NCI-H2171 (cell line): ENCODE measurements around the gene ADORA2A.

ENCODE experiments used
- DNase-seq: peaks from one replicate; lab custom pipeline; 2025; lab: John Stamatoyannopoulos, UW

ADORA2A gene

GRCh38 chr22:24403346-24403745 is 24.1 kb upstream of the ADORA2A start:
- no peak for DNase-seq

- DNase-seq, result no peak
These were observed 22.7 kb upstream of the ADORA2A start for GRCh38 chr22:24404561-24405275.

DNA sequence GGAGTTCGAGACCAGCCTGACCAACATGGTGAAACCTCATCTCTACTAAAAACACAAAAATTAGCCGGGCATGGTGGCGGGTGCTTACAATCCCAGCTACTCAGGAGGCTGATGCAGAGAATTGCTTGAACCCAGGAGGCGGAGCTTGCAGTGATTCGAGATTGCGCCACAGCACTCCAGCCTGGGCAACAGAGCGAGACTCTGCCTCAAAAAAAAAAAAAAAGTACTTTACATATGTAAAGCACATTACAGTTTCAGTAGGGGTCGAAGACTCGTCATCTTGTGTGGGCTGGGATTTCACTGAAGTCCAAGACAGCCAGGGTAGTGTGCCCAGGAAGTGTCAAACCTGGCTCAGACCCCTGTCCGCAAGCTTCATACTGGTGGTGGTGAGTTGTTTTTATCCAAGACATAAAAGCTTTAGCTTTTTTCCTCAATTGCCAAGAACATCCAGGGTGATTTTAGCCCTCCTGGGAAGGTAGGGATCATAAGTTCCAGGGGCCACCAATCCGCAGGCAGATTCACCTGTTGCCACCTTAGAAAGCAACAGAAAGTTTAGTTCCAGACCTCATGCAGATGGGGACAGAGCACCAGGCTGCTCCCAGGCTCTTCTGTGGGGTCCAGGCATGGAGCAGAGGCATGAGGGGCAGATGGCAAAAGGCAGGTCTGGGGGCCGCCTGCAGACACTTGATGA is 21.6 kb upstream of the ADORA2A start:
- no peak for DNase-seq

DNA sequence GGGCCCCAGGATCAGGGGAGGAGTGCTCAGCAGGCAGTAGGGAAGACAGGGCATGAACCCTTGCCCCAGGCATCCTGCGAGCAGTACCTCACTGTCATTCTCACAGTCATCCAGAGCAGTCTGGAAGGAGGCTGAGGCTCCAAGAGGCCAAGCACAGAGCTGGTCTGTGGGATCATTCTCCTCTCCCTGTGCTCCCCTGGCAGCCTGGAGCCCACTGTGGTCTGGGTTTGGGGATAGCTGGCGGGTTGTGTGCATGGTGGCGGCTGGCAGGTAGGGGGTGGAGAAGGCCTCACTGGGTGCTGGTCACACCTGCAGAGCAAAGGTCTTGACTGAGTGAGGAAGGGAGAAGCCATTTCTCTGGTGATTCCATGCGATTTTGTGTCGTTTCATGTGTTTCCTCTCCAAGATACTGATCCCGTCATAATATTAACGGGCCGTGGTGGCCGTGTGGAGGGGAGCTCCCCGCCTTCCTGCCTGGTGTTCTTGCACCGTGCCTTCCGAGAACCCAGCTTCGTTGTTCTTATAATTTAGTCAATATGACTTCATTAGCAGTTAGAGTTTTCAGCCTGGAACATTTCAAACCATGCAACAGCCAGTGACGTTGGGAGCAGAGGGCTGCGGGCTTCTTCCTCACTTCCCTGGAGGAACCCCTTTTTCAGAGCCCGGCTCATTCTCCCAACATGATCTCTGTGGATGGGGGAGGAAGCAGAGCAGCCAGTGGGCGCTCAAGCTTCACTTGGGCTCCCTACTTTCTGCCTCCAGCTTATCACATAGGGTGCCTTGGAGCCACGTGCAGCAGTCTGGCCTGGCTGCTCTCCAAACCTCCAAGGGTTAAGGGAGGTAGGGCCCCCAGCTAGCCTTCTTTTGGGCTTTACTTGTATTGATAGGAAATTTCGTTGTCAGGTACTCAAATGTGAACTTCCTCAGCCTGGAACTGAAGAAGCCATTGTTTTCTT is 20.8 kb upstream of the ADORA2A start:
- DNase-seq, result no peak

GRCh38 chr22:24407278-24407665 is 20.1 kb upstream of the ADORA2A start:
- DNase-seq, result no peak

DNA sequence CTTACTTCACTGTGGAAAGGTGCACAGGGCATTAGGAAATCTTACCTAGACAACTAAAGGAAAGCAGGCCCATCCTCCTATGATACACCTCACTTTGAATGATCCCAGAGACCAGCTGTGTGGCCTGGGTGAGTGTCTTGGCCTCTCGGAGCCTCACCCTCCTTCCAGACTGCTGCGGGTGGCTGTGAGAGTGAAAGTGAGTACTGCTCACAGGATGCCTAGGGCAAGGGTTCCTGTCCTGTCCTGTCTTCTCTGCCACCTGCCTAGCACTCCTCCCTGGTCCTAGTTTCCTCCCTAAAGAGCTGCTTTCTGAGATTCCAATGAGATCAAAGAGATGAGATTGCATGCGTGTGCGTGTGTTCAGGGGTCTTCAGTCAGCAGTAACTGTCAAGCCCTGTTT is 19.5 kb upstream of the ADORA2A start:
- no peak for DNase-seq

- DNase-seq, result no peak
These were observed 18.8 kb upstream of the ADORA2A start for GRCh38 chr22:24408630-24409029.

DNA sequence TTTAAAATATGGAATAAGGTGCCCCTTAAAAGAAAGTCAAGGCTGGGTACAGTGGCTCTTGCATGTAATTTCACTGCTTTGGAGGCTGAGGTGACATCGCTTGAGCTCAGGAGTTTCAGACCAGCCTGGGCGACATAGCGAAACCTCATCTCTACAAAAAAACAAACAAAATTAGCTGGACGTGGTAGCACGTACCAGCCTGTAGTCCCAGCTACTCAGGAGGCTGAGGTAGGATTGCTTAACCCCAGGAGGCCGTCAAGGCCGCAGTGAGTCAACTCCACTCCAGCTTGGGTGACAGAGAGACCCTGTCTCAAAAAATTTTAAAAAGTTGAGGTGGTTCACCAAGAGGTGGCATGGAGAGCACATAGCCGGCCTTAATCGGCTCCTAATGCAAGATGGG is 17.7 kb upstream of the ADORA2A start:
- no peak for DNase-seq

- no peak for DNase-seq
These were observed 17.1 kb upstream of the ADORA2A start for GRCh38 chr22:24410110-24410856.

- DNase-seq, result no peak
These were observed 16.0 kb upstream of the ADORA2A start for GRCh38 chr22:24411256-24412004.

DNA sequence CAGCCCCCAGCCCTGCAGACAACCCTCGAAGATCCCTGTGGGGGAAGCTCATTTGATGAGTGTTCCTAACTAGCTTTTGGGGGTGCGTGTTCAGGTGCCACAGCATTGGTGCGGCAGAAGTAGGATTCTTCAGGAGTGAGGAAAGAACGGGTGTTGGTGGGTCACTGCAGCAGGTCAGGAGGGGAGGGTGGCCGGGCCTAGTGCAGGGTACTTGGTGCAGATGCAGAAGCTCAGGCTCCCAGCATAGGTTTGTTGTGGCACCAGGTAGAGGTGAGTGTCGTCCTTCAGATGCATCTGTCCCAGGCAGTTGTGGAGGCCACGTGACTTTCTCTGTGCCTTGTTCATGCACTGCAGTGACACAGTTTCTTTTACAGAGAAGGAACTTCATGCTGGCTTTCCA is 15.1 kb upstream of the ADORA2A start:
- DNase-seq, result no peak

GRCh38 chr22:24413271-24413670 is 14.1 kb upstream of the ADORA2A start:
- no peak for DNase-seq

DNA sequence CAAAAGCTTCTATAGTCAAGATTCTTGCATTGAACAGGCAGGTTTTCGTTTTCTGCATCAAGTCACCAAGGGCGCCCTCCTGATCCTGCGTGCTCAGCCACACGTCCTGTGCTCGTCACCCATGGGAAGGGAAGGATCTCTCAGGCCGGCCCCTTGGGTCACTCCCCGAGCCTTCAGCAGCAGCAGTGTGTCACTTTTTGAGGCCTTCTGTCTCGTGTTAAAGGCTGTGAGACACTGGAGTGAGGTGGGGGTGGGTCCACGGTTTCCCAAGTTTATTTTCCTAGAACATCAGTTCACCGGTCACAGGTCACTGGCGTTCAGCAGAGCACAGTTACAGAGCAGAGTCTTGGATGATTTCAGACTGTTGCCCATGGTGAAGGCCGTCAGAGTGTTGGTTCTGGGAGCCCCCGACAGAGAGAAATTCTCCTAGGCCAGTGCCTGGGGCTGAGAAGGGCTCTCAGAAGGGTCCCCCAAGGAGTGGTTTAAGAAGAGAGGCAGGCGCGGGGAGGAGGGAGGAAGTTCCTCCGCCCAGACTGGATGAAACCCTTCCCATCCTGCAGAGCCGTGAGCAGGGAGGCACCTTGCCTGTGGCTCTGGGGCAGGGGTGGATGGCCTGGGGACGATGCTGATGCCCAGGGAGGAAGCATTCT is 13.5 kb upstream of the ADORA2A start:
- no peak for DNase-seq

GRCh38 chr22:24414523-24414922 is 12.9 kb upstream of the ADORA2A start:
- no peak for DNase-seq

DNA sequence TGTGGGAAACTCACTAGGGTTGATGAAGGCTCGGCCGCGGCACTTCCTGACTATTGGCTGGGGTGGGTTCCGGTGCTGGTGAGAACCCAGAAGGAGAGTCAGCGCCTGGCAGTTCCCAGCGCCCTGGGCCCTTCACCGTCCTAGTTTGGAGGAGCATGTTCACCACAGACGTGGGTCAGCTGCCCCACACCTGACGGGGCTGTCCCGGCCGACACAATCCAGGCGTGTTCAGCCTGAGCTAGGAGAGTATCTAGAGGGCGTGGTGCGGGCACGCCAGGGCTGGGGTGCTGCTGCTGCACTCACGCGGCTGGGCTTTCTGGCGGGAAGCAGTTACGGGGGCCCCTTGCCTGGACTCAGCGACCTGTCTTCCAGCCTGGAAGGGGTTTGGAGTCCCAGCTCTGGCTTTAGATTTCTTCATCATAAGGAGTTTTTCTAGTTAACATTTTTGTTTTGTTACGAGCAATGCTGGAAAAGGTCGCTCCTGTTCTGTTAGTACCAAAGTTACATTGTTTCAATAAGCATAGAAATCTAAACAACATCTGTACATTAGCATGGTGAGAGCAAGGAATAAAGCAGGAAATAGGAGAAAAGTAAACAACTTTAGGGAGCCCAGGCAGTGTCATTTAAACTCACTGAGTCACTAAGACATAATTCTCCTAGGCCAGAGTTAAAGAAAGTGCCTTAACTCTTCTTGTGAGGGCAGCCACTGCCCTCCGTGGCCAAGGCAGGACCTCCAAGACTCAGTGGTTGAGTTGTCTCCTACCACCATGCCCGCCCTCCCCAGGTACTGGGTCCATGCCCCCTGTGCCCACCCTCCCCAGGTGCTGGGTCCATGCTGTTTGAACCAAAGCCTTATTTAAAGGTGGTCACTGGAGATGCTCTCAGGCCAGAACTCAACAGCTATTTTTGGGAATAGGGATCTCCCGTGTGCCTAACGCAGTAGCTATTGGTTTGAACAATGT is 12.1 kb upstream of the ADORA2A start:
- DNase-seq, result no peak

DNA sequence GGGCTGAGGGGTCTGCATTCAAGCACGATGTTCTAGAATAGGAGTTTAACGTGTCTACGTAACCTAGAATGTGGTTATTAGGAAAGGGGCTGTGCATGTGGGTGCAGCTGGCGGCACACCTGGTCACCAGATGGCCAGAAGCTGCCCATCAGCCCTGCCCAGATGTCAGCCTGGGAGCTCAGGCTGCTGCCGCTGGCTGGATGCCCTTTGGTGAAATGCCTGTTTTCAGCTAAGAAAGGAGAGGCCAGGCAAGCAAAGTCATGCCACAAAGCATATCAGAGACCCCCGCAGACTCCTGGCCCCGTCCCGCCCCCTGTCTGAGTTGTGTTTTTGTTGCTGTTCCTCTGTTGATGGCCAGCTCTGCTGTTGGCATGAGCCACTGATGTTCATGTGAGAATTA is 11.3 kb upstream of the ADORA2A start:
- DNase-seq, result peak; percentile 44

DNA sequence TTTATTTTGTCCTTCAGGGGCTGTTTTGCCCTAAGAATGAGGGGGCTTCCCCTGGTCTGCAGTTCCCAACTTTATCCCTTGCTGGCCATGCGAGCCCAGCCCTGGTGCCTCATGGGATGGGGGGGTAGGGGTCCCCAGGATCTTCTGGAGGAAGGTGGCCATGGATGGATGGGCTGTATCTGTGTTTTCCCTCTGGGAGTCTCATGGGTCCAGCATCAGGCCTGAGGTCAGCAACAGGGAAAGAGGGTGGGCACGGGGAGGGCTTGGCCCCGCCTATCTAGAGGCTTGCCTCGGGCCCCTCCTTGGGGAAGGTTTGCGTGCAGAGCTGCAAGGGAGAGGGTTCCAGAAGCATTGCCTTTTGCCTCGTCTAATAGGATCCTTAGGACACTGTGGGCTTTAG is 10.8 kb upstream of the ADORA2A start:
- DNase-seq, result no peak

GRCh38 chr22:24417200-24417599 is 10.2 kb upstream of the ADORA2A start:
- no peak for DNase-seq

- no peak for DNase-seq
These were observed 9.3 kb upstream of the ADORA2A start for GRCh38 chr22:24417901-24418641.
